HG03066 (cell line): ENCODE results near the gene IL17B.

Experiments used
- ATAC-seq: cut with Tn5 transposase; IDR thresholded peaks from one replicate; pipeline ENCODE4 v1.9.1; 2021; ENCODE audit warnings: low read depth; ENCODE audit not compliant: unreplicated experiment

Gene IL17B, protein sequence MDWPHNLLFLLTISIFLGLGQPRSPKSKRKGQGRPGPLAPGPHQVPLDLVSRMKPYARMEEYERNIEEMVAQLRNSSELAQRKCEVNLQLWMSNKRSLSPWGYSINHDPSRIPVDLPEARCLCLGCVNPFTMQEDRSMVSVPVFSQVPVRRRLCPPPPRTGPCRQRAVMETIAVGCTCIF

DNA sequence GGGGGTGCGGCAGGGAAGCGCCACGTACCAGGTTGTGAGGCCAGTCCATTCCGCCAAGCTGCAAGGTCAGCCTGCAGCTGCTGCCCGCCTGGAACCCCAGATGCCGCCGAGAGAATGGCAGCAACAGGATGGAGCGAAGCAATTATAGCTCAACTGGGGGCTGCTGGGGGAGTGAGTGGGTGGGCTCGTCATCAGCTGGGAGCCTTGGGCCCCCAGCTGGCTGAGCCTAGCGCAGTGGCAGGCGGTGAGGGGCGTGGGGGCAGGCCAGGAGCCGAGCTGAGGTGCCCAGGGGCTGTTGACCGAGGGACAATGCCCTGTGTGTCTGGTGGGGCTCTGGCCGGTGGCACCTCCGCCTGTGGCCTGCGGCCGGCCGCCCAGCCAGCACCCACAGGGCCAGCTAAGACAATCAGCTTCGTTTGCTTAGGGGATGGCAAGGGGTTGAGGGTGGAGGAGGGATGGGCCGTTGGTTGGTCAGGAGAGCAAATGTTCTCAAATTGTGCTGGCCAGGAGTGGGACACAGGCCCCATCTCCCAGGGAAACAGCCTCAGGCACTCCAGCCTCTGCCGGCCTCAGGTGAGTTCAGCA is at the start of gene IL17B:
TSS of gene IL17B (minus strand) at position 116 of the 585 bp plus-strand sequence. CDS start at position 49, 67 bp downstream.
- ATAC-seq, result no peak

GRCh38 chr5:149428032-149428431 is 48.9 kb upstream of the IL17B start:
- no peak for ATAC-seq

GRCh38 chr5:149427374-149427773 is 48.3 kb upstream of the IL17B start:
- no peak for ATAC-seq

GRCh38 chr5:149426931-149427330 is 47.8 kb upstream of the IL17B start:
- no peak for ATAC-seq

GRCh38 chr5:149425729-149426128 is 46.6 kb upstream of the IL17B start:
- no peak for ATAC-seq

GRCh38 chr5:149424371-149425315 is 45.6 kb upstream of the IL17B start:
- no peak for ATAC-seq

- ATAC-seq, result no peak
Measured at GRCh38 chr5:149423794-149424268, 44.7 kb upstream of the IL17B start.

DNA sequence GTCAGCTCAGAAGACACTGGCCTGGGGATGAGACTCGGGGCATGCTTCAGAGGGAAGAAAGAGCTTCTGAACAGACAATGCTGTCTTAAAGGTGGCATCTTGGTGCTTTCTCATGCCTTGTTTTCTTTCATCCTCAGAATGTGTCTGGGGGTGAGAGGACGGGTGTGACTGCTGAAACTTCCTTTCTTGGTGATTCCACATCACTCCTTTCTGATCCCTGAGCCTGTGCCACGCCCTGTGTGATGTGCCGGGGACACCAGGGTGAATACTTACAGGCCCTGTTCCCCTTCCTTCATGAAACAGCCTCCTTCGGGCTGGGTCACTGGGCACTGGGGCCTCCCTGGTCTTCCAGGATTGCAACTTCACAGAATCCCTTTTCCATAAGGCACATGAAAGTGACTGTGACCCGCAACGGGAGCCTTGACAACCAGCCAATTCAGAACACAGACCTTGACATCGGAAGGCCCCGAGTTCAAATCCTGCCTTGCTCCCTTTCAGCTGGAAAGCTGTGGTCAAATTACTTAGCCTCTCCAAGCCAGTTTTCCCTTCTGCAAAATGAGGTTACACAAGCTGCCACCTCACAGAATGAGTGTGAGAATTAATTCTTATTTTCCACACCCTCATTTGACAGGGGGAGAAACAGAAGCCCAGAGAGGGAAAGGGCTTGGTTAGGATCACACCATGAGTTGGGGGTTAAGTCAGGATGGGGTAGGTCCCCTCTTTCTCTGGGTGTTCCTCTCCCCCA is 44.1 kb upstream of the IL17B start:
- ATAC-seq, result no peak

- no peak for ATAC-seq
Measured at GRCh38 chr5:149422366-149423048, 43.4 kb upstream of the IL17B start.

DNA sequence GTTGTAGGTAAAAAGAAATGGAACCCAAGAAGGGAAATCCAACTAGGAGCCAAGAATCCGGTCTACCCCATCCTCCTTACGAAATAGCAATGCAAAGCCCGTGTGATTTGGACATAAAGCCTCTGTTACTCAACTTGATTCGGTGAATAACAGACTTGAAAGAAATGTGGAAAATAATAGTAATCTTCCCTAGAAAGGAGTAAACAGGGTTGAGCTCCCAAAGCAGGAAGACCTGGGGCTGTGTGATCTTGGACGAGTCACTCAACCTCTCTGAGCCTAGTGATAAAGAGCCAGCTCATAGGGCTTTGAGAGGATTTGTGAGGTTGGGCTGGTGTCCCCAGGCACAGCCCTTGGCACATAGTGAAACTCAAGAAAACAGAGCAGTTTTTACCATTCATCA is 42.7 kb upstream of the IL17B start:
- no peak for ATAC-seq

DNA sequence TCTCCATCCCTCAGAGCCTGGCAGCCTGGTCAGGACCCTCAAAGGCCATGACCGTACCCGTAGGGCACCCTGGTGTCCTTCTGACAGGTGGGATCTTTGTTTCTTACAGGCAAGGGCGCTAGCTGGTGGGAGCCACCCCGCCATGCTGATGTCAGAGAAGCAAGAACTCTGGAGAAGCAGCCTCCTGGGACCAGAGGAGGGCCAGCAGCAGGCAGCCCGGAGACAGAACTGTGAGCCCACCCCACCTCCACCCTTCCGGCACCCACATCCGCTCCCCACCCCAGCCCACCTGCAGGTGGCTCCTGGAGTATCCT is 42.2 kb upstream of the IL17B start:
- ATAC-seq, result no peak

- no peak for ATAC-seq
Measured at GRCh38 chr5:149420545-149421371, 41.7 kb upstream of the IL17B start.

GRCh38 chr5:149419859-149420544 is 40.9 kb upstream of the IL17B start:
- no peak for ATAC-seq

DNA sequence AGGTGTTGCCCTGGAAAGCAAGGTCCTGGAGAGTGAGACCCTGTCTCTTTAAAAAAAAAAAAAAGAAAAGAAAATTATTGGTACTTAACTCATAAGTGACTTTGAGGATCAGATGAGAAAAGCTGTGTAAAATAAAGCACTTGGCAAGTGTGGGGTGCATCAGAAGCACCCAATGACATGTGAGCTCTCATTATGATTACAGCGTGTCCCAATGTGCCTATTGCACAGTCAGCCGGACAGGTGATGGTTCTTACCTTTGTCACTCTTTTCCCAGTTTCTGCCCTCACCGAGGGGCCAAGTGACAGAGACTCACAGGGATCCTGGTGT is 40.4 kb upstream of the IL17B start:
- ATAC-seq, result no peak

DNA sequence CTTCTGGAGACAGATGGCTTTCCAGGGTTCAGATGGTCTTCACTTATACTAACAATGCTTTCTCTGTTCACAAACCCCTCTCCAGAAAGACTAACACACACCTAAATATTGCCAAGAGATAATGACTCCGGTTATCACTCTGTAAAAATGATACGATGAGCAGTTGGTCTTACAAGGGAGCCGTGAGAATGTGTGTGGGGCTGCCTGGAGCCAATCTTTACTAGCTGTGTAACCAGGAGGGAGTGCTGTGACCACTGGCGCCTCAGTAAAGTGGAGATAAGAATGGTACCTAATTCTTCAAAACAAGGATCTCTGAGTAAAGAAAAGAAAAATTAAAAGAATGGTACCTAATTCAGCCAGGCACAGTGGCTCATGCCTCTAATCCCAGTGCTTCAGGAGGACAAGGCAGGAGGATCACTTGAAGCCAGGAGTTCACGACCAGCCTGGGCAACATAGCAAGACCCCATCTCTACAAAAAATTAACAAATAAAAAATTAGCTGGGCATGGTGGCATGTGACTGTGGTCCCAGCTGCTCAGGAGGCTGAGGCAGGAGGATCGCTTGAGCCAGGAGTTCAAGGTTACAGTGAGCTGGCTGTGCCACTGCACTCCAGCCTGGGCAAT is 39.9 kb upstream of the IL17B start:
- ATAC-seq, result no peak

DNA sequence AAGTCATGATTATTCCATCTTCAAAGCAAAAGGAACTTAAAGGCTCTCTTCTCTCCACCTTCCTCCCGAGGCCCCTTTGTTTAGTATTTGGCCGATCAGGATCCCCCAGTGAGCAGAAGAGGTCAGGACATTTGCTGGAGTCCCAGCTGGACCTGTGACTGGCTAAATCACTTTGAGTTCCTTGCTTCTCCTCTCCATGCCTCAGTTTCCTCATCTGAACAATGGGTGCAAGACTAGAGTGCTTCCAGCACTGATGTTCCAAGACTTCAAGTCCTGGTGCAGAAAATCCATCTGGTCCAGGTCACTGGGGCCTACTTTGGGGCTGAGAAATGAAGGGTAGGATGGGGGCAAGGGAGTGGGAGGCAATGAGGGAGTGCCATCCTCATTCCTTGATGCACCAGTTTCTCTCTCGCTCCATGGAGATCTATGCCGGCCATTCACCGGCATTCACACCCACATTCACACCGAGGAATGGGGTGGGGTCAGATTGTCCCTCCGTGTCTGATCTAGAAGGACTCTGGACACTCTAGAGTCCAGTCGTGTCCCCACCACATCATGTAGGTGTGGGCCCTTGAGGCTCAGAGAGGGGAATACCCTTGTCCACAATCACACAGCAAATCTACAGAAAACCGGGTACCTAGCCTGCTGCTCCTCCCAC is 38.7 kb upstream of the IL17B start:
- ATAC-seq, result no peak

- no peak for ATAC-seq
Measured at GRCh38 chr5:149416987-149417710, 38.1 kb upstream of the IL17B start.
